Heart left ventricle (tissue), 16 donors: Measurements from ENCODE around the gene DCTN4. TPM values are rescaled to one million over a fixed set of nuclear protein-coding genes. Genes with fewer than 3 reads are reported as not detected.

Experiments
- ATAC-seq, 4 donors: fragments of 200-7000 bp; cut with Tn5 transposase; one replicate each; pipeline ENCODE4 v1.9.1; 2020 to 2022; ENCODE audit warnings: moderate library complexity in 4 of 4, mild to moderate bottlenecking in 3 of 4, moderate number of reproducible peaks in 1 of 4
- DNase-seq, 5 donors: peaks; one replicate each; pipeline ENCODE4 v3.0.0-alpha.2; 2020
- H3K27ac ChIP-seq, 12 donors: fragments of 200-600 bp; sonication (generic) in 4 of 12; one replicate each; pipeline versions ENCODE4 v1.5.0 to v1.8.0; 2016 to 2022; ENCODE audit warnings: mild to moderate bottlenecking in 2 of 12
- H3K27me3 ChIP-seq, 9 donors: fragments of 200-600 bp; sonication (generic) in 2 of 9; one replicate each; pipeline versions ENCODE4 v1.5.1 to v1.8.0; 2016 to 2022; ENCODE audit warnings: mild to moderate bottlenecking in 3 of 9
- H3K36me3 ChIP-seq, 9 donors: fragments of 200-600 bp; sonication (generic) in 2 of 9; one replicate each; pipeline versions ENCODE4 v1.5.0 to v1.8.0; 2018 to 2022; ENCODE audit warnings: mild to moderate bottlenecking in 2 of 9
- H3K4me1 ChIP-seq, 12 donors: fragments of 200-600 bp; sonication (generic) in 4 of 12; one replicate each; pipeline versions ENCODE4 v1.5.0 to v1.8.0; 2016 to 2022; ENCODE audit warnings: mild to moderate bottlenecking in 3 of 12
- H3K4me3 ChIP-seq, 12 donors: fragments of 200-600 bp; sonication (generic) in 4 of 12; one replicate each; pipeline versions ENCODE4 v1.5.0 to v1.8.0; 2017 to 2022; ENCODE audit warnings: mild to moderate bottlenecking in 9 of 12, moderate library complexity in 4 of 12
- H3K9me3 ChIP-seq, 12 donors: fragments of 200-600 bp; sonication (generic) in 4 of 12; one replicate each; pipeline versions ENCODE4 v1.5.0 to v1.8.0; 2016 to 2022; ENCODE audit warnings: mild to moderate bottlenecking in 1 of 12
- POLR2A ChIP-seq, 2 donors: fragments of 450-650 bp; IDR thresholded peaks; one replicate each; pipeline ENCODE4 v1.6.1; 2017; ENCODE audit warnings: antibody characterized with exemption in 2 of 2, mild to moderate bottlenecking in 2 of 2, moderate library complexity in 2 of 2
- WGBS, 4 donors: extraction: QIAGEN DNeasy Blood & Tissue Kit in 2 of 4; methylation state at CpG; one replicate each; pipeline versions ENCODE4 v1.1.5 to v1.1.7; 2013 to 2018; 5-methylcytosine and 5-hydroxymethylcytosine counted together
- intact Hi-C, 10 donors: fragments of 100-400 bp; cut with DNase I; formaldehyde crosslinking; loops; one replicate each; pipeline versions ENCODE4 v1.11.1 to v1.14.2; 2022
- polyA plus RNA-seq, 2 donors: library from polyadenylated mRNA; stranded (reverse); fragments of 200-250 nt; gene quantifications; one replicate each; pipeline ENCODE4 v1.2.3, GENCODE V29; 2013
- total RNA-seq, 9 donors: library from RNA; depleted of rRNA in 2 of 9; stranded (reverse); fragments of >200 nt in 2 of 9; fragmentation: NEBNext Ultra II Directional in 3 of 9; extraction: Animal tissue kit (Norgen Biotek cat#: 25700) in 3 of 9; gene quantifications; one replicate each; pipeline versions ENCODE4 v1.1.0 to v1.2.4, GENCODE V29; 2016 to 2023
- TF ChIP-seq, protein P1 (sequence below), 12 donors: fragments of 200-600 bp; sonication (generic) in 4 of 12; IDR thresholded peaks; one replicate each; pipeline versions ENCODE4 v1.5.0 to v1.8.0; 2018 to 2022; ENCODE audit warnings: antibody characterized with exemption in 12 of 12, mild to moderate bottlenecking in 5 of 12
- donor health status: ischemic (EF 13 %, LVEDD 7.1; RV severe dilation, severe dysfunction).
- donor health status: healthy with polysubstance abuse.
- donor health status: DM: no; HTN: yes; CAD: no.
- donor health status: DM: no; HTN: no; CAD: no.
- donor health status: ischemic (EF 25% LVEDD 6.9; RV normal size, moderate dysfunction).
- donor health status: ischemic (EF 25% LVEDD 5.7; RV mildly dilated, moderate dysfunction).
- donor health status: healthy.
- donor health status: DM: yes; HTN: yes; CAD: no.
- donor health status: ischemic (EF 35%, LVEDD 5.7; RV mildly dilated, moderate dysfunction).
- donor health status: nonischemic (EF 11% LVEDD 7.7; RV severe dilation, severe dysfunction).
- donor health status: DM: yes; HTN: yes; CAD: no.
- donor health status: PGD.
- donor health status: ischemic (EF 29% LVEDD 5.4; RV normal size, mild dysfunction).
- donor health status: nonischemic (EF 23%, LVEDD 6.1; RV moderate dilation, normal function).

The DCTN4 gene
- total and polyA plus RNA-seq, 11 donors, result 18.9 to 70.6 (median 44.2) TPM

DNA sequence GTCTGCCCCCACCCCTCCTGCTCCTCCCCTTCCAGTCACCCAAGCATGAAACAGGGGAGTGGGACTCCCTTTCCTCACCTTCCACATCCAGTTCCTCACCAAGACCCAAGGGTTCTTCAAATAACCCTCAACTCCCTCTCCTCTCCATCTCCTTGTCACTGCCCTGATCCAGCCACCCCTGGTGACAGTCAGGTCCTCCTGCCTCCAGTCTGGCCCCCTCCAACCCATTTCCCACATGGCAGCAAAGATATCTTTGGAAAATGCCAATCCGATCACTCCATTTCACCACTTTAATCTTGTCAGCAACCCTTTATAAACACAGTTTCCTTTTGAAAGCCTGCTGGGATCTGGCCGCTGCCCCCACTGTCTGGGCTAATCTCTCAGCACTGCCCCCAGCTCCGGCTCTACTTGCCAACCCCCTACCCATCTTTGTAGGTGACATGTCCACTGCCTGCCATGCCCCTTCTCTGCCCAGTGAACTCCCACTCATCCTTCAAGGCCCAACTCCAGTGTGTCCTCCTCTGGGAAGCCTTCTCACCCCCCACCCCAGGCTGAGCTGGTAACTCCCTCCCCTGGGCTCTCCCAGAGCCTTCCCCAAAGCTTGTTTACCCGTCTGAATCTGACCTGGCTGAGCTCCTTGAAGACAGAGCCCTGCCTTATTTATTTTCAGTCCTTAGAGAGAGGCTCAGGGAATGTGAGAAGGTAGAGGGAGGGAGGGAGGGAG lies 98.5 kb downstream of the DCTN4 start:
- intact Hi-C loops, result no loop called here
- TF ChIP-seq, protein P1, sequence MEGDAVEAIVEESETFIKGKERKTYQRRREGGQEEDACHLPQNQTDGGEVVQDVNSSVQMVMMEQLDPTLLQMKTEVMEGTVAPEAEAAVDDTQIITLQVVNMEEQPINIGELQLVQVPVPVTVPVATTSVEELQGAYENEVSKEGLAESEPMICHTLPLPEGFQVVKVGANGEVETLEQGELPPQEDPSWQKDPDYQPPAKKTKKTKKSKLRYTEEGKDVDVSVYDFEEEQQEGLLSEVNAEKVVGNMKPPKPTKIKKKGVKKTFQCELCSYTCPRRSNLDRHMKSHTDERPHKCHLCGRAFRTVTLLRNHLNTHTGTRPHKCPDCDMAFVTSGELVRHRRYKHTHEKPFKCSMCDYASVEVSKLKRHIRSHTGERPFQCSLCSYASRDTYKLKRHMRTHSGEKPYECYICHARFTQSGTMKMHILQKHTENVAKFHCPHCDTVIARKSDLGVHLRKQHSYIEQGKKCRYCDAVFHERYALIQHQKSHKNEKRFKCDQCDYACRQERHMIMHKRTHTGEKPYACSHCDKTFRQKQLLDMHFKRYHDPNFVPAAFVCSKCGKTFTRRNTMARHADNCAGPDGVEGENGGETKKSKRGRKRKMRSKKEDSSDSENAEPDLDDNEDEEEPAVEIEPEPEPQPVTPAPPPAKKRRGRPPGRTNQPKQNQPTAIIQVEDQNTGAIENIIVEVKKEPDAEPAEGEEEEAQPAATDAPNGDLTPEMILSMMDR (IDR thresholded peaks at IDR 0.05), result no peak
- TF ChIP-seq POLR2A (IDR thresholded peaks at IDR 0.05), result no peak
- H3K4me3 ChIP-seq, result no peak overlapping the region
- no peak for ATAC-seq
- DNase-seq, result no peak
- WGBS, 4 donors, result 44 to 54% (median 46%) methylated on average over 4 of the region's 4 CpGs
- H3K4me1 ChIP-seq, result peaks cover 0 to 58% (median 33%) of the 10 kb centered on the region in 12 donors
- no peaks in the 10 kb centered on the region for H3K27me3 ChIP-seq
- H3K36me3 ChIP-seq, result no peaks in the 10 kb centered on the region
- H3K9me3 ChIP-seq, result no peaks in the 10 kb centered on the region
- peak overlapping the region in 8 of 12 donors; percentile 17 to 96 (median 36) for H3K27ac ChIP-seq

DNA sequence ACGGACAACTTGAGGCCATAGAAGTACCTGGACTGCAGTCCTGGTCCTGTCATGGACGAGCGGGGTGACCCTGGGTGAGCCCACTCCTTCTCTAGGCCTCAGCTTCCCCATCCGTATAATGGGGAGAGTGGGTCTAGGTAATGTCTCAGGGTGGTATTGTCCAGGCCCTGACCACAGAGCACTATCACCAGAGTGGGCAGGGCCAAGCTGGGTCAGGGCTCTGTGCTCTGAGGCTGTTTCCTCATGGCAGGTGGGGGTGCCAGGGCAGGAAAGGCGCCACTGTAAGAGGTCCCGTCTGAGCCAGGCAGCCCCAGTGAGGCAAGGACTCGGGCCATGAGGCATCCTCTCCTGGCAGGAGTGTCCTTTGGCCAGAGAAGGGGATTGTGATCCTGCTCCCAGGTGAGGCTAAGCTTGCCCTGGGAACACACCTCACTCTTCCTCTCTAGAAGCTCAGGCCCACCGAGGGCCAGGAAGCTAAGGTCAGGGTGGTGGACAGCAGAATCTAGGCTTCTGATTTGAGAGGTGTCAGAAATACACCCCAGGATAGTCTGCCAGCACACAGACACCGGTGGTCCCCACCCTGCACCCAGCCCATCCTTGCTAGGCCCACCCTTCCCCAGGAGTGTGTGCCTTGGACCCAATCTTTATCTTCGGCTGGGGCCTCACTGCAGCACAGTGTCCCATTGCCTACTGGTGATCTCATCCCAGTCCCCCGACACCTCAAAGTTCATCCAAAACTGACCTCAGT lies 99.3 kb downstream of the DCTN4 start:
- intact Hi-C loops, result loop anchor here in 8 of 10 donors (2.0 to 10.0 kb wide), 7 partner anchors 41 to 205 kb away; partner anchors contain the start of gene RBM22 (in 2 of the 8)
- 78 to 89% (median 83%) methylated on average over 9 to 11 of the region's 11 CpGs for WGBS, 4 donors
- H3K36me3 ChIP-seq, result peaks cover 0 to 1% (median 0%) of the 10 kb centered on the region in 9 donors
- ATAC-seq (no peak), DNase-seq (peak in 4 of 5 donors; percentile 13 to 50 (median 28))
- peaks cover 0 to 60% (median 34%) of the 10 kb centered on the region in 12 donors for H3K4me1 ChIP-seq
- no peak overlapping the region for H3K4me3 ChIP-seq
- H3K27ac ChIP-seq, result peak overlapping the region in 7 of 12 donors; percentile 80 to 96 (median 90)
- no peaks in the 10 kb centered on the region for H3K27me3 ChIP-seq
- H3K9me3 ChIP-seq, result no peaks in the 10 kb centered on the region
- no peak for TF ChIP-seq POLR2A (IDR thresholded peaks at IDR 0.05)
- TF ChIP-seq, protein P1 (IDR thresholded peaks at IDR 0.05), result no peak

DNA sequence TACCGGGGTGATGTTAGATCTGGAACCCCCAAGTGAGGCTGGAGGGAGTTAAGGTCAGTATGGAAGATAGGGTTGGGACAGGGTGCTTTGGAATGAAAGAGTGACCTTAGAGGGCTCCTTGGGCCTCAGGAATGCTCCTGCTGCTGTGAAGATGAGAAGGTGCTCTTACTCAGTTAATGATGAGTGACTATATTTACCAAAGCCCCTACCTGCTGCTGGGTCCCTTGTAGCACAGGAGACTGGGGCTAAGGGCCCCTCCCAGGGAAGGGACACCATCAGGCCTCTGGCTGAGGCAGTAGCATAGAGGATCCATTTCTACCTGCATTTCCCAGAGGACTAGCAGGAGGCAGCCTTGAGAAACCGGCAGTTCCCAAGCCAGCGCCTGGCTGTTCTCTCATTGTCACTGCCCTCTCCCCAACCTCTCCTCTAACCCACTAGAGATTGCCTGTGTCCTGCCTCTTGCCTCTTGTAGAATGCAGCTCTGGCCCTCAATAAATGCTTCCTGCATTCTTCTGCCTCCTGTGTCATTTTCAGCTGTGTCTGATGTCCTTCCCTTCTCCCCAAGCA lies 100.0 kb downstream of the DCTN4 start:
- no peak for TF ChIP-seq POLR2A (IDR thresholded peaks at IDR 0.05)
- TF ChIP-seq, protein P1 (IDR thresholded peaks at IDR 0.05), result no peak
- peak overlapping the region in 11 of 12 donors; percentile 72 to 96 (median 89) for H3K27ac ChIP-seq

More for the DNA sequence above, 100.0 kb downstream of the DCTN4 start:
- ATAC-seq (no peak), DNase-seq (peak in 3 of 5 donors; percentile 17 to 37 (median 23))
- intact Hi-C loops, result loop anchor here in 8 of 10 donors (2.0 to 10.0 kb wide), 7 partner anchors 42 to 204 kb away; partner anchors contain the start of gene RBM22 (in 2 of the 8)
- no peaks in the 10 kb centered on the region for H3K9me3 ChIP-seq
- WGBS, 4 donors, result 36 to 67% (median 53%) methylated on average over 3 of the region's 3 CpGs
- no peak overlapping the region for H3K4me3 ChIP-seq
- H3K36me3 ChIP-seq, result peaks cover 0 to 3% (median 0%) of the 10 kb centered on the region in 9 donors
- H3K27me3 ChIP-seq, result no peaks in the 10 kb centered on the region
- H3K4me1 ChIP-seq, result peaks cover 0 to 60% (median 35%) of the 10 kb centered on the region in 12 donors

Other genes starting within 250 kb of the DCTN4 start
- gene SYNPO, start 118.4 kb downstream of the DCTN4 start, total RNA-seq, result 100 to 1,000 TPM; 444 to 782 (median 590) TPM
- 100 to 1,000 TPM; 304 to 791 TPM for gene SYNPO, start 118.4 kb downstream of the DCTN4 start, polyA plus RNA-seq
- gene MYOZ3, start 97.8 kb downstream of the DCTN4 start, total RNA-seq, result 10 to 100 TPM in 1 of 9 donors, 1 to 10 TPM in 8; 1.8 to 10.2 (median 5.1) TPM
- gene MYOZ3, start 97.8 kb downstream of the DCTN4 start, polyA plus RNA-seq, result 1 to 10 TPM; 1.2 to 4.6 TPM
- gene RBM22, start 58.0 kb downstream of the DCTN4 start, total RNA-seq, result 10 to 100 TPM; 23.5 to 42.3 (median 28.0) TPM
- 10 to 100 TPM; 19.2 to 24.6 TPM for gene RBM22, start 58.0 kb downstream of the DCTN4 start, polyA plus RNA-seq
- gene SMIM3, start 19.7 kb upstream of the DCTN4 start, total RNA-seq, result 10 to 100 TPM in 7 of 9 donors, 1 to 10 TPM in 2; 7.1 to 27.3 (median 19.1) TPM
- 10 to 100 TPM; 16.0 to 45.6 TPM for gene SMIM3, start 19.7 kb upstream of the DCTN4 start, polyA plus RNA-seq
- gene IRGM, start 87.5 kb upstream of the DCTN4 start, total RNA-seq, result not detected
- under 1 TPM in 1 of 2 donors, not detected in 1; 0.07 TPM for gene IRGM, start 87.5 kb upstream of the DCTN4 start, polyA plus RNA-seq
- 1 to 10 TPM in 4 of 9 donors, under 1 TPM in 5; 0.30 to 1.3 (median 0.69) TPM for gene ZNF300, start 146.0 kb upstream of the DCTN4 start, total RNA-seq
- gene ZNF300, start 146.0 kb upstream of the DCTN4 start, polyA plus RNA-seq, result 1 to 10 TPM; 1.2 to 1.3 TPM